Pulmonary artery endothelial cell (primary cell): ENCODE data around the gene LCE3A. TPM values are rescaled to one million over a fixed set of nuclear protein-coding genes. Genes with fewer than 3 reads are reported as not detected.

ENCODE experiments used
- DNase-seq: peaks from one replicate; pipeline ENCODE4 v3.0.0-alpha.2; 2011; ENCODE audit warnings: low read depth, low spot score
- total RNA-seq: library from RNA; depleted of rRNA; stranded (reverse); fragments of >200 nt; gene quantifications from 2 replicates; pipeline ENCODE4 v1.2.3, GENCODE V29; 2014

Gene LCE3A
- total RNA-seq, 1 donor from 2014 or later, result not detected

- no peak for DNase-seq
Observed at GRCh38 chr1:152577168-152577567, 45.7 kb downstream of the LCE3A start.

Other genes starting within 250 kb of the LCE3A start
- not detected in 2 replicates for gene CRNN, start 208.8 kb downstream of the LCE3A start, total RNA-seq
- not detected in 2 replicates for gene LCE5A, start 112.3 kb downstream of the LCE3A start, total RNA-seq
- not detected in 2 replicates for gene CRCT1, start 108.6 kb downstream of the LCE3A start, total RNA-seq
- gene LCE3E, start 56.3 kb downstream of the LCE3A start, total RNA-seq, result not detected in 2 replicates
- gene LCE3D, start 42.6 kb downstream of the LCE3A start, total RNA-seq, result not detected in 2 replicates
- not detected in 2 replicates for gene LCE3C, start 22.9 kb downstream of the LCE3A start, total RNA-seq
- not detected in 2 replicates for gene LCE3B, start 9.3 kb downstream of the LCE3A start, total RNA-seq
- not detected in 2 replicates for gene LCE2D, start 40.3 kb upstream of the LCE3A start, total RNA-seq
- gene LCE2C, start 52.2 kb upstream of the LCE3A start, total RNA-seq, result not detected in 2 replicates
- not detected in 2 replicates for gene LCE2B, start 63.0 kb upstream of the LCE3A start, total RNA-seq
- not detected in 2 replicates for gene LCE2A, start 75.2 kb upstream of the LCE3A start, total RNA-seq
- not detected in 2 replicates for gene LCE4A, start 85.1 kb upstream of the LCE3A start, total RNA-seq
- not detected in 2 replicates for gene KPRP, start 134.9 kb upstream of the LCE3A start, total RNA-seq
- gene LCE1F, start 152.0 kb upstream of the LCE3A start, total RNA-seq, result not detected in 2 replicates
- not detected in 2 replicates for gene LCE1E, start 163.2 kb upstream of the LCE3A start, total RNA-seq
- not detected in 2 replicates for gene LCE1D, start 173.6 kb upstream of the LCE3A start, total RNA-seq
- gene LCE1C, start 183.5 kb upstream of the LCE3A start, total RNA-seq, result not detected in 2 replicates
- not detected in 2 replicates for gene LCE1B, start 188.9 kb upstream of the LCE3A start, total RNA-seq
- gene LCE1A, start 204.4 kb upstream of the LCE3A start, total RNA-seq, result not detected in 2 replicates
- gene LCE6A, start 219.8 kb upstream of the LCE3A start, total RNA-seq, result not detected in 2 replicates
- gene LCE7A, start 236.9 kb upstream of the LCE3A start, total RNA-seq, result not detected in 2 replicates